HG03159 (cell line): ENCODE measurements around the gene ITSN2.

Experiments
- ATAC-seq: cut with Tn5 transposase; IDR thresholded peaks from one replicate; pipeline ENCODE4 v1.9.1; 2021; ENCODE audit warnings: mild to moderate bottlenecking, moderate library complexity; ENCODE audit not compliant: unreplicated experiment

The ITSN2 gene

DNA sequence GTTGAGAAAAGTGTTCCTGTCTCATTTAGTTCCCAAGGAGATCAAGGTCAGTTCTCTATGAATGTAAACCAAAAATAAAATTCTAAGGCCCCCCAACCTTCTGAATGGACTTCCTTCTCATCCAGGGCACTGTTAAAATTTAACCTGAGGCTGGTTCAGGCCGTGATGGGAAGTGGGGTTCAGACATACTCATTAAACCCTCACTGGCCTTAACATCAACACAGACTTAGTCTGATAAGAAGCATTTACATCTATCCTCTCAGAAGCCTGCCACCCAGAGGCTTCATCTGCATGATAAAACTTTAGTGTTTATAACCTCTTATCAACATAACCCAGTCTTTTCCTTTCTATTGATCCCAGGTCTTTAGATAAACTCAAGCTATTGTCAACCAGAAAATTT is 22.4 kb downstream of the ITSN2 start:
- no peak for ATAC-seq

DNA sequence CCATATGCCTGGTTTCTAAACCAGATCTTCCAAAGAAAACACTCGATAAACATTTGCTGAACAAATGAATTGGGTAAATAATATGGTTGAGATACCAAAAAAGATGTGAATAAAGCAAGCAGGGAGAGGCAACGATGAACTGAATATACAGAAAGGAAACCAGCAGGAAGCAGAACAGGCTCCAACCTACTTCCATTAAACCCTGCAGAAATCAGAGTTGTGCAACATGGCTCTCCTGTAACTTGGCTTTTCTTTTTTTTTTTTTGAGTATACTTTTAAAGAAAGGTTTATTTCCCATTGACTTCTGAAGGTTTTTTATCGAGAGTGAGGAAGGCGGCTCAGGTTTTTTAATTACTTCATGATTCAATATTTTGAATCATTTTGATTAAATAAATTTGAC is 23.5 kb downstream of the ITSN2 start:
- ATAC-seq = no peak

DNA sequence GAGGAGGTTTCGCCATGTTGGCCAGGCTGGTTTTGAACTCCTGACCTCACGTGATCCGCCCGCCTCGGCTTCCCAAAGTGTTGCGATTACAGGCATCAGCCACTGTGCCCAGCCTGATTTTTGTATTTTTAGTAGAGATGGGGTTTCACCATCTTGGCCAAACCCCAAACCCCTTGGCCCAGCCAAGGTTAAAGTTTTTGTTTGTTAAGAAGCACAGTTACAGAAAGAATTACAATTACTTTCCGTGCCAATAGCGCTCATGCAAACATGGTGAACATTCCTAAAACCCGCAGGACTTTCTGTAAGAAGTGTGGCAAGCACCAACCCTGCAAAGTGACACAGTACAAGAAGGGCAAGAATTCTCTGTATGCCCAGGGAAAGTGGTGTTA is 26.1 kb downstream of the ITSN2 start:
- no peak for ATAC-seq

DNA sequence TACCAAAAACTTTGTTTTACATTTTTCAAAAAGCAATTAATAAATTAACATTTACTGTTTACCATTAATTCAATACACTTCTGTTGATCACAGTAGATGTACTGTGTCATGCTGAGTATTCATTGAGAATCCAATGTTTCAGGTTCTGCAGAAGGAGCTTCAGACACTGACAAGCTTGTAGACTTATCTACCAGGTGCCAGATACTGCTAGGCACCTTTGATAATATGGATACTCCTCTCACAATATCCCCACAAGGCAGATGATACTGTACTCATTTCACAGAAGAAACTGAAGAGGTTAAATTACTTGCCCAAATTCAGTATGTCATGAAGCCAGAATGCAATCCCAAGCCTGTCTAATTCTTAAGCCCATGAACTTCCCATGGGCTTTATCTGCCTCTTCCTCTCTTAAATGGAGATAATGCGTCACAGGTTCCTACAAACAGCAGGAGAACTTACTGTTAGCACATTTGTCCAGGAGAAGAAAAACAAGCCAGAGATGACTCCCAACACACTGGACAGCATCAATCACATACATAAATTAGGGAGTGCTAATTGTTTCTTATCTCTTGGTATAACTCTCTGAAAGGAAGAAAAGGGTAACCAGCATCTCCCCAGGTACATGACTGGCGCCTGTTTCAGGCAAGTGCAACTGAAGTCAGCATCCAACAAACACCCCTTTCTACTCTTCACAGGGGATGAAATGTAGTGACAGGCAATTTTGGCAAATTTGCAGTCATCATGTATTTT is 27.4 kb downstream of the ITSN2 start:
- no peak for ATAC-seq

DNA sequence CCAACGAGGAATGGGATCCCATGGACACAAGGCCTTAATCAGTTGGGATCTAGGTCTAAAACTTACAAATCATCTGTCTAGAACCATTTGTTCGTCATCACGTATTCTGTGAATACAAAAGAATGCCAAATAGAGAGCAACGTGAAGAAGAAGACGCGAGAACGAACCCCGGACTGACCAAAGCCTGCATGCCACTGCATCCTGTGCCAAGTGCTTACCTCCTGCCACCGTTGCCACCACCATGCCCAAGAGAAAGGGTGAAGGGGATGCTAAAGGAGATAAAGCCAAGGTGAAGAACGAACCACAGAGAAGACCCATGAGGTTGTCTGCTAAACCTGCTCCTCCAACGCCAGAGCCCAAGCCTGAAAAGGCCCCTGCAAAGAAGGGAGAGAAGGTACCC is 30.2 kb downstream of the ITSN2 start:
- ATAC-seq = peak; percentile 24

DNA sequence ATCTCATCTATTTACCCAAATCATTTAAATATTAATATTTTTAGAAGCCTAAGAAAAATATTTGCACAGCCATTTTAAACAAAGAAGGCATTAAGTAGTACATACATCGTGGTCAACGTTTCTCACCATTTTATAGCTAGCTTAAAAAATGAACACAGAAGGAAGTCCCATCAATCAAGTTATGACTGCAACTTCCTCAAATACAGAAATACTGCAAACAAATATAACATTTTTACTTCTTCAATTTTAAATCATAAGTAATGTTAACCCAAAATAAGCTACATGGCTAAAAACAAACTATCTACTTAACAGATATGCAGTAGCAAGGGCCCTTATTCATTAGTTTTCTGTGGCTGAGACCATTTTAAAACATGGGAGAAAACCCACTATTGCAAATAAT is 30.6 kb downstream of the ITSN2 start:
- peak; percentile 50 for ATAC-seq

DNA sequence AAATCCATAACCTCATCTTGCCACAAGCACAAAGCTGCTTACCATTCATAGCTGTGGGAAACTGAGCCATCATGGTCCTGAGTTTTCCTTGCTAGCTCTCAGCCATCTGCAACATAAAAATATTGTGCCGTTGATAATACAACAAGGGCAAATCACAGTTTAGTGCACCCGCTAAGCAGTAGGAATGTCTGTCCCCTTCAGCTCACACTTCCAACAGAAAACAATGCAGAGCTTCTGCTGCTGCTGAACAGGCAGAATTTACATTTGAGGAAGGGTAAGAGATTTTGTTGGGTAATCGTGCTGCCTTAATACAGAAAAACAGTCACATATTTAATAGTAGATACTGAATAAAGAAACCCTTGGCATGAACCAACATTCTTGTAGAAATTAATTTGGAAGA is 32.3 kb downstream of the ITSN2 start:
- ATAC-seq = no peak

DNA sequence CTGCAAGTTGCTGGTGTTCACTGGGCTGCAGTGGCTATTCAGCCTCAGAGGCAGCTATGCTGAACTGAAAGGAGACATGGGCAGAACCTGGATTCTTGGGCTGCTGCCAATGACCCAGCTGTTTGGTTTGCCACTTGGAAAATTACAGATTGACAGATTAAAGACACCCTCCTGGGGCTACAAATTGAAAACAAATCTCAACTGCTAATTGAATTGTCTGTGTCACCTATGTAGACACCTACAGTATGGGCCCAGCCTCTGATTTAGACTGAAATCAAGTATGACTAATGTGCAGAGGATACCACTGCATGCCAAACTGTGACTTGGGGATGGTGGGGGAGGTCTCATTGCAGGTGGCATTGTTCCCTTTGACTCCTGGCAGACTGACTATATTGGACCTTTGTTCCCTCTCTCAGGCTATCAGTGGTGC is 42.8 kb downstream of the ITSN2 start:
- ATAC-seq = no peak

DNA sequence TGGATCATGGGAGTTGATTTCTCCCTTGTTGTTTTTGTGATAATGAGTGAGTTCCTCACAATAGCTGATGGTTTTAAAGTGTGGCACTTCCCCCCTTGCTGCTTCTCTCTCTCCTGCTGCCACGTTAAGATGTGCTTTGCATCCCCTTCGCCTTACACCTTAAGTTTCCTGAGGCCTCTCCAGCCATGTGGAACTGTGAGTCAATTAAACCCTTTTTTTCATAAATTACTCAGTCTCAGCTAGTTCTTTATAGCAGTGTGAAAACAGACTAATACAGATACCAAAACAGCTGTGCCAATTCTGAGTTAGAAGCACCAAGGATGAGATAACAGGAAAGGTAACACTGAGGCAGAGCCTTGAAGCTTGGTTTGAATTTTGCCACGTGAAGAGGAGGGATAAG is 44.7 kb downstream of the ITSN2 start:
- ATAC-seq = peak; percentile 65

DNA sequence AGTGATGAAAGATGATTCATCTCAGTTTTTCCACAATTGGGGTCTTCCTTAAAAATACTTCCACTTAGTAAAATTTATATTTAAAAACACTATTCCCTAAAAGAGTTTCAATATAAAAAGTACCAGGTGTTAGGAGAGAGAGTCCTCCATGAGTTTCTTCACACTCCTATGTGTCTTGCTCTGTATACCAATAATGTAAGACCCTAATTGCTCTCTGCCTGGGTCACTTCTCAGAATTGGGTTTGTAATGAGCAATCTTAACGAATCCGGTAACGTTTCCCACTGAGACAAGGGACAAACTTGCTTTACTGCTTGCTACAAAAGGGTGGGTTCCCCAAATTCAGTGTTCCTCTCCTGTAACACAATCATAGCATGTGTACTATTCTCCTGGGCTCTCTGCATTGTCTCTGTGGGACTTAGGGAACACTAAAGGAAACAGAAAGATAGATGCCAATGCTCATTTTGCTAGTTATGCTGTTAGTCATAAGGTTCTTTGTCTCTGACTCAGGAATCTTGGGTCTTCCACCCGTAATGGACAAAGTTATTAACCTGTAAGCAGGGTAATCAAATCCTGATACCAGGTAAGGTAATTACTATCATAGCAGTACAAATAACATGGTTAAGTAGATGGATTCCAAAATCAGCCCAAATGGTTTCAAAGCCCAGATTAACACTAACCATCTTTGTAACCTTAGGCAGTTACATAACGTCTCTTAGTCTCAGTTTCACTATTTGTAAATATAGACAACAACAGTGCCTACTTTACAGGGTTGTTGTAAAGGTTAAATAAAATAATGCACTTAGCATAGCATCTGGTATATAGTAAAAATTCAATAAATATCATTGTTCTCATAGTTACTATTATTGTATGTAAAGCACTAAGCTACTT is 46.3 kb downstream of the ITSN2 start:
- ATAC-seq = no peak

DNA sequence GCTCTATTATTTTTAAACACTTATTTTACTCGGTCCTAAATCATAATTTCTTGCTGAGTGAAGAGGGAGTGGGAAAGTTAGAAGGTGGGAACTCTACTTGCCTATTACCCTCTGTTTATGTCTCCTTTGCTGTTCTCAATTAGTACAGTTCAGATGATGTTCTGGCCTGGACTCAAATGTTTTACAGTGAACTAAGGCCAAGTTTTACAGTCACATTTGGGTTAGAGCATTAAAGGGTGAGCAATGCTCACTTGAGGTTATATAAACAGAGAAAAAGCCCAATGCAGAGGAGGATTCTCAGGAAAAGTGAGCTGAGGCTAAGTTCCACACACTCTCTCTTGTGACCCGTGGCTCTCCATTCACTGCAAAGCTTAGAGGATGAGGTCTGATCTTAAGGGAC is 52.4 kb downstream of the ITSN2 start:
- ATAC-seq = no peak

DNA sequence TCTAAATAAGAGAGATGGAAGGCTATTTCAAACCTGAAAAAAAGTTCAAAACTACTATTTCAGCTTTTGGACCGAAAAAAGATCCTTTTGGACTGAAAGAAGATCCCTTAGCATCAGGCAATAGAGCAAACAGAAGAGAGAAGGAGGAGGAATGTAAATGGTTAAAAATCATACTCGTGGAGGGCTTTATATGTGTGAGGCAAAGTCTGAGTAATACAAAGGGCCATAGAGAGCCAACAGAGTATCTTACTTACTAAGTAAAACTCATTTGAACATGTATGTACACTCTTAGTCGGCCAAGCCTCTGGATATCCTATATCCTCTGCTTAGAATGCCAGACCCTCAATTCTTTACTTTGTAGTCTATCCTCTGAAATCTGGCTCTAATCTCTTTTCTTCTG is 55.7 kb downstream of the ITSN2 start:
- ATAC-seq = no peak

DNA sequence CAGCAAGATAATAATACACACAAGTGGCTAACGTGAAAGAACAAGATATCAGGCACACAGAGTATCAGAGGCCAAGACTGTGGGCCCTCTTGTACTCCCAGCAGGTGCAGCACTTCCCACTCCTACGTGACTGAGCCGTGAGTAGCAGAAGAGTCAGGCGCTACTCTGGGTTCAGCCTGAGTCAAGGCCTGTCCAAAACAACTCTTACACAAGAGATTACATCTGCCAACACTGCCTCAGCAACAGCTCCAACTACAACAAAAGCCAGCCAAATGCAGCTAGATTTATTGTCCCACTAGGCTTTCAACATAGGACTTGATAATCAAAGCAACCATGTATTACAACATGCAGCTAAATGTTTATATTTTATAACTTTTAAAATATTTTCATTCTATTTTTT is 56.2 kb downstream of the ITSN2 start:
- no peak for ATAC-seq

DNA sequence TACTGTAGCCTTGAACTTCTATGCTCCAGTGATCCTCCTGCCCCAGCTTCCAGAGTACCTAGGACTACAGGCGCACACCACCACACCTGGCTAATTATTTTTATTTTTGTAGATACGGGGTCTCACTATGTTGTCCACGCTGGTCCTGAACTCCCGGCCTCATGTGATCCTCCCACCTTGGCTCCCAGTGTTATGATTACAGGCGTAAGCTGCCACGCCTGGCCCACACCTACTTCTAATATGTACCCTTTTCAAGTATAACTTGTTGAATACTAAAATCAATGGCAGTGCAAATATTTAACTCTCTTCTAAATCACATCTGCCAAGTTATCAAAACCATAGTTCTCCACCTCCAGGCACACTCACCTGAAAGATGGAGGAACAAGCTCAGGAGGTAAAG is 58.7 kb downstream of the ITSN2 start:
- ATAC-seq = no peak

DNA sequence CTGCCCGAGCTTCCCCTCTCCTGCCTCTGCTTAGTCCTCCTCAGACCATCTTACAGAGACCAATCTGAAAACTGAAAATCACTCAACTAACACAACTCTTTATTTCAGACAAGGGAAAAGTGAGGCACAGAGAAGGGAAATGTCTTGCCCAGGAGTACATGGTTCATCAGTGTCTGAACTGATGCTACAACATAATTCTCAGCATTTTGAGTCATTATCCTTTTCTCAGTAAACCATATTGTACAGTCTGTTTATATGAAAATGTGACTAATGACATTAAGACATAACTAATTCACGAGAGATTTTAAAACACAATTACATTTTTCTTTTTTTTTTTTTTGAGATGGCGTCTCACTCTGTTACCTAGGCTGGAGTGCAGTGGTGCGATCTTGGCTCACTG is 62.7 kb downstream of the ITSN2 start:
- no peak for ATAC-seq

DNA sequence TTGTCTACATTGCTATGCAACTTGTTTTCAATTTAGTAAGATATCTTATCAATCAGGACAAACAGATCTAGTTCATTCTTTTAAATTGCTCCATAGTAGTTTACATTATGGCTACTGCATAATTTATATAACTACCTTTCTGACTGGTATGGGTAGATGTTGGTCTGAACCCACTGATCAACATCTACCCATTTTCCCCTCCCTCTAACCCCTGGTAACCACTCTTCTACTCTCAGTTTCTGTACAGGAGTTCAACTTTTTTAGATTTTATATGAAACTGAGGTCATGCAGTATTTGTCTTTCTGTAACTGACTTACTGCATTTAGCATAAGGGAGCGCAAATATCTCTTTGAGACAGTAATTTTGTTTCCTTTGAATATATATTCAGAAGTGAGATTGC is 73.2 kb downstream of the ITSN2 start:
- ATAC-seq = no peak

DNA sequence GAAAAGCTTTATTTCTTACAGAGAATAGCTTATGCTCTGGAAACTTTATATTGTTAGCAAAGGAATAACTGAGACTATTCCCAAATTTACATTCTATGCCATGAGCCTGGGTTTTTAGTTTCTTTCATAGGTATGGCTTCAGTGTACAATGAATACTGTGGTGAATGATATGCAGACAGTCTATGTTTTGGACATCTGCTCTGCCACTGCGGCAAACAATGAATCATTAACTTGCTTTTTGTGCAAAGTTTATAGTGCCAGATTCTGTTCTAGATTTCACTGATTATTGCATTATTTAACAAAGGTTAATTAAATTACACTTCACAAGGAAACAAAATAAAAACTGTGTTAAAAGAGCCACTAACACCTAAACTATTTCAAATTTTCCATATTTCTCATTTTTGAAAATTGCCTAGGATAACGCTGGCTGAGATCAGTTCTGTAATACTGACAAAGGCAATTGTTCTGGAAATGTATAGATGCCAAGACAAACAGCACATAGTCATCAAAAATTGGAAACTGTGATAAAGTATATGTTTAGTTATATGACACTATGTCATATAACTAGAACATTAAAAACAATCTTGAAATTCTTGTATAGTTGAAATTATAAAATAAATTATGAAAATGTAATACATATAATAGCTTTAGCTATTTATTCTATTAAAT is 74.7 kb downstream of the ITSN2 start:
- no peak for ATAC-seq

DNA sequence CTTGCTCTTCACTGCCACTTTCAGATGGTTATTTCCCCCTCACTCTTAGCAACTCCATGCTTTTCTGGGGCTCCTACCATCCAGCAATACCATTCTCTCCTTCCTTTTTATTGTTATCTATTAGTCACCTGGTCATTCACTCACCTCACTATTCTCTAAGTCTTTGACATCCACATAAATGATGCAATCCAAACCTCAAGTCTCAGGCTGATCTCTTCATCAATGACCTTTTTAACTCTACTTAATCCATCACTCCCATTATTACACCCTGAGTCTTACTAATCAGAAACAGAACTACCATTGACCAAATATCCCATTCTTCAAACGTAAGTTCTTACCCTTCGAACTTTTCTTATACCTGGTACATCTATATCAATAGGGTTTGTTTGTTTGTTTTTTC is 79.7 kb downstream of the ITSN2 start:
- ATAC-seq = no peak

DNA sequence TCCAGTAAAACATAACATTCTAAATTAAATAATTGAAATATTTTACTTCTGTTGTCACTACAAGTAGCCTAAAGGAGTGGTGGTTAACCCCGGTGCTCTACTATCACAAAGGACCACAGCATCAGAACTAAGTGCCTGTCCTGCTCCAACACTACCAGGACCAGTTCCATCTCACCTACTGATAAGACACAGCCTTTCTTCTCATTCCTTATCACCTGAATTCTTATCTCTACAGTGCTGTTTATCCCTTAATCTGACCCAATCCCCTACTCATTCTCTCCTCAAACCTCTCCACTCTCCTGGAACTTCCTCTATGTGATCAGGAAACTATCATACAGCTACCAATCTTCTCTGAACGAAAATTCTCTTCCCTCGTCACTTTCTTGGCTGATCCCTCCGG is 80.2 kb downstream of the ITSN2 start:
- ATAC-seq = no peak

DNA sequence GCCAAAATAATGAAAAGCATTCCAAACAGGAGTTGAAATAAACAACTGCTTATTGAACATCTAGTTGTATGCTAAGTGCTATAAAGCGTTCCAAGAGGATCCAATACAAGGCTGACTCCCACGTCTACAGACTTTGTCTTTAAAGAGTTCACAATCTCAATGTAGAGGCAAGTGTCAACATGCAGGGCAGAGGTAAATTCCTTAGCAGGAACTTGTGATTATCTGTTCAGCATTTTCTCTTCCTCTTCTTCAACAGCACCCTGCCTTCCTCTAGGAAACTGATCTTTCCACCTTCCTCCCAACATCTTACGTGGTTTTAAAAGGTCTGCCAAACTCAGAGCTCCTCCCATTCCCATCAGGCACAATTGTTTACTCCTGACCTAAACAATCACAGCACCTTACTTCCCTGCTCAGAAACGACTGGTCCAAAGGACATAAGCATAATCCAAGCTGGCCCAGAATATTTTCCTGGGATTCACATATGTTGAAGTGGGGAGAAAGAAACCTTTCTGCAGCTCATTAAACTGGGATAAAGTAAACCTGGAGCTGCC is 83.9 kb downstream of the ITSN2 start:
- no peak for ATAC-seq

DNA sequence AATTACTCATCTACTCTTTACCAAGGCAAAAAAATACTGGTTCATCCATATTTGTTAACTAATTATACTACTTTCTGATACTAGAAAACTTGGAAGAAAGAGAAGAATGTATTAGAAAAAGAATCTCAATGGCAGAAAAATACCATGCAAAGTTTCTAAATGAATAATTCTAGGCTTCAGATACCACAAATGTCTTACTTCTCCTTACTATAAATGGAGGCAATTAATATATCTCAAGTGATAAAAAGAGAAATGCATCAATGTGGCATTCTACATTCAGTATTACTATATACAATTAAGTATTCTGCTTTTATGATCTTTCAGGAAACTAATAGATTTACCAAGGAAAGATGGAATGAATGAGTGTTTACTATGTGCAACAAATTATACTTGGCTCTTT is 85.5 kb downstream of the ITSN2 start:
- no peak for ATAC-seq

DNA sequence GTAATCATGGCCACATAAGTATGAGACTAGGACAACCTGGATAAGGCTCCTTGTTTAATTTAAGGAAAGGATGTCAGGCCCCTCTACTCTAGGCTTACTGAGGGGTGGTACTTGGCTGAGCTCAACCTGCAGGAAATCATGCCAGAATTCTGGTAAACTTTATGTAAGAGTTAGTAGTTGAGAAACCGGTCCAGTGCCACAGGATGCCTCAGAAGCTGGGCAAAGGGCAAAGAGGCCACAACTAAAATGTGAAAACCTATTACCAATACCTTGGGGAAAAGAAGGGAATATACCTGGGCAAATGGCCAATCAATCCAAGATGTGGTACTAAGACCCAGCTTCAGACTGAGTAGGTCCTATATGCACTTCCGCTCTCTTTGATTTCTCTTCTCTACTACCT is 86.7 kb downstream of the ITSN2 start:
- no peak for ATAC-seq
